ENCODE measurements around the gene DDX31.

DNA sequence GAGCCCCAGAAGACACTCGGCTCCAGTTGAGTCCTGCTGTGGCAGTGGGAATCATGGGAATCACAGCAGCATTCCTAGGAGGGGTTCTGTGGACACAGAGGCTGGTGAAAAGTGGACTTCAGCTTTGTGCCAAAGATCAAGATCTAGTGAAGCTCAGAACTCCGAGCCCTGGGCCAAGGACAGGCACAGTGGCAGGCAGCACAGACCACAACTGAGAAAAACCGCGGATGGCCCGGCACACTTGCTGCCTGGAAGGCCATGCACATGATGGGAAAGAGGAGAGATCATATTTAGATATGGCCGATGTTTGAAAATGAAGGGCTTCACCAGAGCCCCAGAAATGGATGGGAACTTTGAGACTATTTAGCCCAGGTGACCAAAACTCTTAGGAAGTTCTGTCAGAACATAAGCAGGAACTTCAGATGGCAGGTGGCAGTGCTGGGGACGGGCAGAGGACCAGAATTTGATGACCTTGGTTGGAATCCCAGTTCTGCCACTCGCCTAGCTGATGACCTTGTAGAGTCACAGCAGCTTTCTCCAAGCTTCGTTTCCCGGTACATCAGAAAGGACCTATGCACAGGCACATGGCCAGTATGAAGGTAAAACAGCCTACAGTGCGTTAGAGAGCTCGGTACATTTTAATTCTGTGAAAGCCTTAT lies 69.3 kb downstream of the DDX31 start:
- TF ChIP-seq, protein P1, sequence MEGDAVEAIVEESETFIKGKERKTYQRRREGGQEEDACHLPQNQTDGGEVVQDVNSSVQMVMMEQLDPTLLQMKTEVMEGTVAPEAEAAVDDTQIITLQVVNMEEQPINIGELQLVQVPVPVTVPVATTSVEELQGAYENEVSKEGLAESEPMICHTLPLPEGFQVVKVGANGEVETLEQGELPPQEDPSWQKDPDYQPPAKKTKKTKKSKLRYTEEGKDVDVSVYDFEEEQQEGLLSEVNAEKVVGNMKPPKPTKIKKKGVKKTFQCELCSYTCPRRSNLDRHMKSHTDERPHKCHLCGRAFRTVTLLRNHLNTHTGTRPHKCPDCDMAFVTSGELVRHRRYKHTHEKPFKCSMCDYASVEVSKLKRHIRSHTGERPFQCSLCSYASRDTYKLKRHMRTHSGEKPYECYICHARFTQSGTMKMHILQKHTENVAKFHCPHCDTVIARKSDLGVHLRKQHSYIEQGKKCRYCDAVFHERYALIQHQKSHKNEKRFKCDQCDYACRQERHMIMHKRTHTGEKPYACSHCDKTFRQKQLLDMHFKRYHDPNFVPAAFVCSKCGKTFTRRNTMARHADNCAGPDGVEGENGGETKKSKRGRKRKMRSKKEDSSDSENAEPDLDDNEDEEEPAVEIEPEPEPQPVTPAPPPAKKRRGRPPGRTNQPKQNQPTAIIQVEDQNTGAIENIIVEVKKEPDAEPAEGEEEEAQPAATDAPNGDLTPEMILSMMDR (IDR thresholded peaks at IDR 0.05; ENCODE audit: low read depth, low read length) = no peak
- no peak for TF ChIP-seq MYC (IDR thresholded peaks at IDR 0.05; ENCODE audit: low read depth, low read length)

All from NB4 (cell line).